Loucy (cell line): ENCODE data around the gene POU2F1.

Experiments
- H2AFZ ChIP-seq: fragments of 200-600 bp; sonication (generic); 2 replicates; pipeline ENCODE4 v1.6.0; 2016; ENCODE audit warnings: antibody characterized with exemption, mild to moderate bottlenecking, low read length, moderate library complexity
- H3F3A ChIP-seq: fragments of 200-600 bp; 2 replicates; pipeline ENCODE4 v1.6.0; 2016; ENCODE audit warnings: antibody characterized with exemption, low read depth, mild to moderate bottlenecking
- H3K27me3 ChIP-seq: fragments of 200-600 bp; sonication (generic); 2 replicates; pipeline ENCODE4 v1.6.1; 2014; ENCODE audit warnings: low read length, mild to moderate bottlenecking; ENCODE audit not compliant: insufficient read depth, poor library complexity, severe bottlenecking
- H3K36me3 ChIP-seq: fragments of 200-600 bp; sonication (generic); 2 replicates; pipeline ENCODE4 v1.6.1; 2016; ENCODE audit warnings: low read length; ENCODE audit not compliant: insufficient read depth
- H3K4me1 ChIP-seq: fragments of 200-600 bp; sonication (generic); 2 replicates; pipeline ENCODE4 v1.5.1; 2014; ENCODE audit warnings: low read length, mild to moderate bottlenecking; ENCODE audit not compliant: insufficient read depth, poor library complexity, severe bottlenecking
- H3K4me2 ChIP-seq: fragments of 200-600 bp; sonication (generic); 2 replicates; pipeline ENCODE4 v1.6.0; 2014; ENCODE audit warnings: antibody characterized with exemption, low read length, low read depth, mild to moderate bottlenecking; ENCODE audit not compliant: poor library complexity, severe bottlenecking
- H3K4me3 ChIP-seq: fragments of 200-600 bp; sonication (generic); 2 replicates; pipeline ENCODE4 v1.5.1; 2014; ENCODE audit warnings: low read length, mild to moderate bottlenecking, mixed read lengths; ENCODE audit not compliant: poor library complexity, severe bottlenecking
- H3K79me2 ChIP-seq: fragments of 200-600 bp; sonication (generic); 2 replicates; pipeline ENCODE4 v1.6.1; 2014; ENCODE audit warnings: low read length; ENCODE audit not compliant: insufficient read depth
- H3K9ac ChIP-seq: fragments of 200-600 bp; sonication (generic); 2 replicates; pipeline ENCODE4 v1.6.0; 2014; ENCODE audit warnings: mild to moderate bottlenecking, low read depth, low read length, moderate library complexity; ENCODE audit not compliant: poor library complexity, severe bottlenecking
- H3K9me2 ChIP-seq: fragments of 200-600 bp; sonication (generic); replicated peaks from 2 replicates; pipeline ENCODE4 v1.6.1; 2016; ENCODE audit warnings: low read depth, low read length, mixed read lengths
- H3K9me3 ChIP-seq: fragments of 200-600 bp; sonication (generic); 2 replicates; pipeline ENCODE4 v1.6.1; 2014; ENCODE audit warnings: mild to moderate bottlenecking, antibody characterized with exemption, low read length, low read depth; ENCODE audit not compliant: insufficient read depth
- H4K20me1 ChIP-seq: fragments of 200-600 bp; sonication (generic); 2 replicates; pipeline ENCODE4 v1.6.0; 2014; ENCODE audit warnings: antibody characterized with exemption, low read length, mild to moderate bottlenecking; ENCODE audit not compliant: insufficient read depth, poor library complexity, severe bottlenecking
- CTCF ChIP-seq: fragments of 200-600 bp; sonication (generic); conservative IDR thresholded peaks from 2 replicates; pipeline ENCODE4 v1.5.1; 2014; ENCODE audit warnings: mild to moderate bottlenecking, antibody characterized with exemption, low read length
- EZH2phosphoT487 ChIP-seq: fragments of 200-600 bp; IDR thresholded peaks from 2 replicates; pipeline ENCODE4 v1.6.1; 2018; ENCODE audit warnings: antibody characterized with exemption, mild to moderate bottlenecking, moderate library complexity, borderline replicate concordance

POU2F1 gene

GRCh38 chr1:167333124-167333523 lies 112.4 kb downstream of the POU2F1 start:
- Histone ChIP-seq H3K9me2 (no peaks in the 10 kb centered on the region), H3K79me2 (peaks cover 65% of the 10 kb centered on the region), H3K4me3 (no peak overlapping the region), H3K36me3 (peaks cover 31% of the 10 kb centered on the region; the same call in 1 of the 2 replicates), H3K9me3 (no peaks in the 10 kb centered on the region), H3K4me1 (peaks cover 20% of the 10 kb centered on the region), H3K27me3 (no peaks in the 10 kb centered on the region), H2AFZ (no peak overlapping the region), H3F3A (0 out of 2 replicates have a peak, but pooled peaks cover 3% of the 10 kb centered on the region), H4K20me1 (peaks cover 26% of the 10 kb centered on the region), H3K9ac (no peak overlapping the region), H3K4me2 (no peak overlapping the region)
- TF ChIP-seq CTCF, result no peak
- no peak for TF ChIP-seq EZH2phosphoT487

GRCh38 chr1:167333703-167334102 lies 113.0 kb downstream of the POU2F1 start:
- Histone ChIP-seq H3K79me2 (peaks cover 59% of the 10 kb centered on the region), H3K4me2 (no peak overlapping the region), H2AFZ (no peak overlapping the region)

GRCh38 chr1:167339405-167339804 lies 118.7 kb downstream of the POU2F1 start:
- TF ChIP-seq EZH2phosphoT487 (no peak), CTCF (no peak)
- H2AFZ ChIP-seq, result no peak overlapping the region
- peaks cover 4% of the 10 kb centered on the region; the same call in 1 of the 2 replicates for H3K9me3 ChIP-seq
- H3K9ac ChIP-seq, result no peak overlapping the region
- H3F3A ChIP-seq, result no peaks in the 10 kb centered on the region
- H3K4me1 ChIP-seq, result no peaks in the 10 kb centered on the region
- H3K79me2 ChIP-seq, result peaks cover 57% of the 10 kb centered on the region
- peaks cover 9% of the 10 kb centered on the region for H4K20me1 ChIP-seq
- H3K4me2 ChIP-seq, result no peak overlapping the region
- no peaks in the 10 kb centered on the region for H3K9me2 ChIP-seq
- no peak overlapping the region for H3K4me3 ChIP-seq
- peaks cover 44% of the 10 kb centered on the region for H3K36me3 ChIP-seq
- no peaks in the 10 kb centered on the region for H3K27me3 ChIP-seq

More at GRCh38 chr1:167333703-167334102, 113.0 kb downstream of the POU2F1 start:
- 0 out of 2 replicates have a peak, but pooled peaks cover 3% of the 10 kb centered on the region for H3F3A ChIP-seq
- TF ChIP-seq CTCF (no peak), EZH2phosphoT487 (no peak)
- peaks cover 37% of the 10 kb centered on the region; the same call in 1 of the 2 replicates for H3K36me3 ChIP-seq
- no peaks in the 10 kb centered on the region for H3K27me3 ChIP-seq
- no peaks in the 10 kb centered on the region for H3K9me2 ChIP-seq
- H3K4me3 ChIP-seq, result no peak overlapping the region
- H3K9me3 ChIP-seq, result 0 out of 2 replicates have a peak, but pooled peaks cover under 1% of the 10 kb centered on the region
- H3K4me1 ChIP-seq, result peaks cover 20% of the 10 kb centered on the region
- H4K20me1 ChIP-seq, result peaks cover 25% of the 10 kb centered on the region
- H3K9ac ChIP-seq, result no peak overlapping the region
